ENCODE results near the gene KLHDC8A. TPM values are rescaled to one million over a fixed set of nuclear protein-coding genes. Genes with fewer than 3 reads are reported as not detected.
"Not testable (repeated sequence)": the region's sequence is repeated elsewhere in the genome, so short reads cannot be mapped to it uniquely, and the experiment has no call there.

KLHDC8A gene
- total RNA-seq, 2 experiments from 2014 or later, result not detected

GRCh38 chr1:205368478-205368877 is 11.8 kb upstream of the KLHDC8A start:
- Histone ChIP-seq H3K27me3 (ENCODE audit: control insufficient read depth in 1 of 2, insufficient read depth in 2 of 2, low read length in 2 of 2) (no peaks in the 10 kb centered on the region), H3K9me3 (ENCODE audit: control insufficient read depth in 1 of 2, insufficient read depth in 1 of 2, low read length in 2 of 2) (no peaks in the 10 kb centered on the region), H3K27ac (ENCODE audit: low read depth in 1 of 2, low read length in 2 of 2) (no peak overlapping the region), H3K4me1 (ENCODE audit: insufficient read depth, low read length) (no peaks in the 10 kb centered on the region), H3K36me3 (ENCODE audit: insufficient read depth, low read length) (no peaks in the 10 kb centered on the region), H3K4me3 (ENCODE audit: low read length) (no peak overlapping the region)
- no peaks in the 10 kb centered on the region for H3K36me3 Mint-ChIP-seq (ENCODE audit: low read depth)
- H3K4me1 Mint-ChIP-seq (ENCODE audit: low read depth), result peaks cover 4% of the 10 kb centered on the region
- POLR2A ChIA-PET, result no interaction called here
- DNase-seq (no peak), ATAC-seq (ENCODE audit: poor library complexity) (no peak)
- H3K9me3 Mint-ChIP-seq, result no peaks in the 10 kb centered on the region
- no peak for TF ChIP-seq CTCF (IDR thresholded peaks at IDR 0.05)
- H3K27me3 Mint-ChIP-seq, result peaks cover 7% of the 10 kb centered on the region
- CTCF ChIA-PET, result no interaction called here
- no peak overlapping the region for H3K27ac Mint-ChIP-seq
- no peak overlapping the region for H3K4me3 Mint-ChIP-seq
- intact Hi-C loops (cut with DNase I, micrococcal nuclease), result no loop called here

- no peaks in the 10 kb centered on the region for H3K4me1 Mint-ChIP-seq (ENCODE audit: low read depth)
- no peak for TF ChIP-seq CTCF (IDR thresholded peaks at IDR 0.05)
- intact Hi-C loops (cut with DNase I, micrococcal nuclease), result no loop called here
- H3K27ac ChIP-seq (ENCODE audit: low read depth in 1 of 2, low read length in 2 of 2), result no peak overlapping the region
- no peaks in the 10 kb centered on the region for H3K36me3 Mint-ChIP-seq (ENCODE audit: low read depth)
- H3K4me1 ChIP-seq (ENCODE audit: insufficient read depth, low read length), result no peaks in the 10 kb centered on the region
- DNase-seq, result no peak
- ChIA-PET CTCF (no interaction called here), POLR2A (no interaction called here)
- H3K27me3 Mint-ChIP-seq, result no peaks in the 10 kb centered on the region
- H3K4me3 ChIP-seq (ENCODE audit: low read length), result no peak overlapping the region
- no peaks in the 10 kb centered on the region for H3K27me3 ChIP-seq (ENCODE audit: control insufficient read depth in 1 of 2, insufficient read depth in 2 of 2, low read length in 2 of 2)
- H3K9me3 ChIP-seq (ENCODE audit: control insufficient read depth in 1 of 2, insufficient read depth in 1 of 2, low read length in 2 of 2), result no peaks in the 10 kb centered on the region
- no peaks in the 10 kb centered on the region for H3K9me3 Mint-ChIP-seq
- ATAC-seq (ENCODE audit: poor library complexity), result no peak
- no peaks in the 10 kb centered on the region for H3K36me3 ChIP-seq (ENCODE audit: insufficient read depth, low read length)
- no peak overlapping the region for H3K27ac Mint-ChIP-seq
- no peak overlapping the region for H3K4me3 Mint-ChIP-seq
Measured at GRCh38 chr1:205365945-205366463, 9.3 kb upstream of the KLHDC8A start.

- H3K4me3 ChIP-seq (ENCODE audit: low read length); H3K27me3 Mint-ChIP-seq; H3K9me3 Mint-ChIP-seq; H3K4me3 Mint-ChIP-seq; H3K27me3 ChIP-seq (ENCODE audit: control insufficient read depth in 1 of 2, insufficient read depth in 2 of 2, low read length in 2 of 2); H3K4me1 ChIP-seq (ENCODE audit: insufficient read depth, low read length); intact Hi-C loops (cut with DNase I, micrococcal nuclease); ATAC-seq (ENCODE audit: poor library complexity); CTCF ChIA-PET; POLR2A ChIA-PET; H3K36me3 ChIP-seq (ENCODE audit: insufficient read depth, low read length); H3K36me3 Mint-ChIP-seq (ENCODE audit: low read depth); DNase-seq; H3K27ac Mint-ChIP-seq; H3K9me3 ChIP-seq (ENCODE audit: control insufficient read depth in 1 of 2, insufficient read depth in 1 of 2, low read length in 2 of 2); H3K27ac ChIP-seq (ENCODE audit: low read depth in 1 of 2, low read length in 2 of 2); H3K4me1 Mint-ChIP-seq (ENCODE audit: low read depth): not testable (repeated sequence)
Measured at GRCh38 chr1:205365086-205365485, 8.4 kb upstream of the KLHDC8A start.

- no peak overlapping the region for H3K27ac ChIP-seq (ENCODE audit: low read depth in 1 of 2, low read length in 2 of 2)
- Mint-ChIP-seq H3K4me1 (ENCODE audit: low read depth) (no peaks in the 10 kb centered on the region), H3K27ac (no peak overlapping the region), H3K4me3 (no peak overlapping the region), H3K36me3 (ENCODE audit: low read depth) (no peaks in the 10 kb centered on the region), H3K9me3 (no peaks in the 10 kb centered on the region), H3K27me3 (peaks cover 11% of the 10 kb centered on the region)
- H3K27me3 ChIP-seq (ENCODE audit: control insufficient read depth in 1 of 2, insufficient read depth in 2 of 2, low read length in 2 of 2), result peaks cover 6 to 11% of the 10 kb centered on the region in 2 experiments
- intact Hi-C loops (cut with DNase I, micrococcal nuclease), result no loop called here
- H3K9me3 ChIP-seq (ENCODE audit: control insufficient read depth in 1 of 2, insufficient read depth in 1 of 2, low read length in 2 of 2), result no peaks in the 10 kb centered on the region
- no peak for TF ChIP-seq CTCF (IDR thresholded peaks at IDR 0.05)
- CTCF ChIA-PET, result no interaction called here
- no peak for DNase-seq
- POLR2A ChIA-PET, result no interaction called here
- H3K36me3 ChIP-seq (ENCODE audit: insufficient read depth, low read length), result no peaks in the 10 kb centered on the region
- no peak overlapping the region for H3K4me3 ChIP-seq (ENCODE audit: low read length)
- no peaks in the 10 kb centered on the region for H3K4me1 ChIP-seq (ENCODE audit: insufficient read depth, low read length)
- ATAC-seq (ENCODE audit: poor library complexity), result no peak
Measured at GRCh38 chr1:205360891-205361290, 4.2 kb upstream of the KLHDC8A start.
